D721Med (cell line): ENCODE measurements around the gene EEF1A2.

Experiments used
- DNase-seq: peaks from one replicate; pipeline ENCODE4 v3.0.0; 2011; ENCODE audit warnings: low spot score; ENCODE audit not compliant: insufficient read length
- FAIRE-seq: peaks from 2 replicates; lab custom pipeline; 2011; peaks lifted over from hg19 to GRCh38; lab: Jason Lieb, UNC
- TF ChIP-seq, protein P1 (sequence below): IDR thresholded peaks from 2 replicates; pipeline ENCODE4 v1.5.1; 2012; ENCODE audit warnings: mild to moderate bottlenecking, control low read depth; ENCODE audit not compliant: insufficient read depth; ENCODE audit errors: missing control alignments

The EEF1A2 gene

DNA sequence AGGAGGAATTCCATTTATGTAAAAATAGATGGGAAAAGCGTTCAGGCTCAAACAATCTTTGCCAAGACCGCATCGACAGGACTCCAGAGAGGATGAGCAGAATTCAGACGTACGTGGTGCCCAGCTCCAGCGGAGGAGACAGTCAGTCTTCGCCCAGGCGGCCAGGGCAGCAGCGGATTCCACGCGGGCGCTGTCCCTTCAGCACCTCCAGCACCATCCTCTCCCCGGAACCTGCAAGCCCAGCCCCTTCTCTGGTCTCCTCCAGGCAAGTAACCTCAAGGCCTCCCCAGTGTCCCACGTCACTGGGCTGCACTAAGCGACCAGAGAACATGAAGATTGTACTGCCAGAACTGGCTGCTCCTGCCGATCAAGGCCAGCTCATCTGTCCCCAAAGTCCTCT, 23.7 kb downstream of the EEF1A2 start:
- DNase-seq: no peak
- FAIRE-seq: no peak
- TF ChIP-seq, protein P1, sequence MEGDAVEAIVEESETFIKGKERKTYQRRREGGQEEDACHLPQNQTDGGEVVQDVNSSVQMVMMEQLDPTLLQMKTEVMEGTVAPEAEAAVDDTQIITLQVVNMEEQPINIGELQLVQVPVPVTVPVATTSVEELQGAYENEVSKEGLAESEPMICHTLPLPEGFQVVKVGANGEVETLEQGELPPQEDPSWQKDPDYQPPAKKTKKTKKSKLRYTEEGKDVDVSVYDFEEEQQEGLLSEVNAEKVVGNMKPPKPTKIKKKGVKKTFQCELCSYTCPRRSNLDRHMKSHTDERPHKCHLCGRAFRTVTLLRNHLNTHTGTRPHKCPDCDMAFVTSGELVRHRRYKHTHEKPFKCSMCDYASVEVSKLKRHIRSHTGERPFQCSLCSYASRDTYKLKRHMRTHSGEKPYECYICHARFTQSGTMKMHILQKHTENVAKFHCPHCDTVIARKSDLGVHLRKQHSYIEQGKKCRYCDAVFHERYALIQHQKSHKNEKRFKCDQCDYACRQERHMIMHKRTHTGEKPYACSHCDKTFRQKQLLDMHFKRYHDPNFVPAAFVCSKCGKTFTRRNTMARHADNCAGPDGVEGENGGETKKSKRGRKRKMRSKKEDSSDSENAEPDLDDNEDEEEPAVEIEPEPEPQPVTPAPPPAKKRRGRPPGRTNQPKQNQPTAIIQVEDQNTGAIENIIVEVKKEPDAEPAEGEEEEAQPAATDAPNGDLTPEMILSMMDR: no peak

DNA sequence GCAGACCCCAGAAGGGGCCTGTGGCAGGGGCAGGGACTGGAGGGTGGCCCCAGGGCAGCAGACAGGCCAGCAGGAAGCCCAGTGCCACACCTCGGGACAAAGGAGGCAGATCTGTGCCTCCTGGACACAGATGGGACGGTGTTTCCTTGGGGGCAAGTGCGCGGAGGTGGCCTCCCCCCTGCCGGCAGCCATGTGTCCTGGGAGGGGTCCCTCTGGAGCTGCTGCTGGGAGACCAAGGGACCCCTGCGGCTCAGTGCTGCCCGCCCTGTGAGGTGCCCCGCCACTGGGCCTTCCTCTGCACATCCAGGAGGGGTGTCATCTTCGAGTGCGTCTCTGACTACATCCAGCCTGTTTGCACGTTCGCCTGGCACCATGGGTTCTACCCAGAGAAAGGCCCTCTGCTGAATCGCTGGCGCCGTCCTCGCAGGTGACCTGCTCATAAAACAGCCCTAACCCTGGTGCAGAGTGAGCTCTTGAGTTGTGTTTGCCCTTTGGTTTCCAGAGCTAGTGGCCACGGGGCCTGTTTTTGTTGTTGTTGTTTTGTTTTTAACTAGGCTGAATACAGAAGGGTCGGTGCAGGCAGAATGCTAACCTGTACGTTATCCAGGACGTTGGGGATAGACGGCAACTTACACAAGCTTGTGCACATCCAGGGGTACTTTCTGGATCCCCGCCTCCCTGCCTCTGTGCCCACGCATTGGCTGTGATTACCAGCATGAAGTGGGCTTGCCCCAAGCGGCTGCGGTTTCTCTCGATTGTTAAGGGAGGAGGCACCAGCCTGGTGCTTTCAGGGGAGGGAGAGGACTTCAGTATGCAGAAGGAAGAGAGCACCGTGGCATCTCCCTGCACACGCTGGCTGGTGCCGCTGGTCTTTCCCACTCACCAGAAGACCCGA, 25.1 kb downstream of the EEF1A2 start:
- TF ChIP-seq, protein P1: no peak
- no peak for DNase-seq
- no peak for FAIRE-seq

DNA sequence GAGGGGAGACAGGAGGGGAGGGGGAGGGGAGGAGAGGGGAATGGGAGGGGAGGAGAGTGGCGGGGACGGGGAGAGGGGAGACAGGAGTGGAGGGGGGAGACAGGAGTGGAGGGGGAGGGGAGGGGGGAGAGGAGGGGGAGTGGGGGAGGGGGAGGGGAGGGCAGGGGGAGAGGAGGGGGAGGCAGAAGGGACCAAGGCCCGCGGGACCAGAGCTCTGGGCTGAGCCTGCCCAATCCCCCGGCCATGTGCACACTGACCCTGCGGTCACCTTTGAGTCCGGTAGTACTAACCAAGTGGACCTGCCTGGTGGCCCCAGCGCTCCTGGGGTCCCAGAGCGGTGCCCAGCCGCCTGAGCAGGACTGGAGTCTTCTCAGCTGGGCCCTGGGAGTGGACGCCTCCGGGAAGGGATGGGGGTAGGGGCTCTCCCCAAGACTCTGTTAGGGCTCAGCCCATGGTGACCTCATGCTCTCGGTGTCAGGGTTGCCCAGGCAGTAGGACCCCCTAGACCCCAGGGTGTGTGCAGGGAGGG, 26.0 kb downstream of the EEF1A2 start:
- FAIRE-seq (no peak), DNase-seq (no peak)
- TF ChIP-seq, protein P1: no peak

DNA sequence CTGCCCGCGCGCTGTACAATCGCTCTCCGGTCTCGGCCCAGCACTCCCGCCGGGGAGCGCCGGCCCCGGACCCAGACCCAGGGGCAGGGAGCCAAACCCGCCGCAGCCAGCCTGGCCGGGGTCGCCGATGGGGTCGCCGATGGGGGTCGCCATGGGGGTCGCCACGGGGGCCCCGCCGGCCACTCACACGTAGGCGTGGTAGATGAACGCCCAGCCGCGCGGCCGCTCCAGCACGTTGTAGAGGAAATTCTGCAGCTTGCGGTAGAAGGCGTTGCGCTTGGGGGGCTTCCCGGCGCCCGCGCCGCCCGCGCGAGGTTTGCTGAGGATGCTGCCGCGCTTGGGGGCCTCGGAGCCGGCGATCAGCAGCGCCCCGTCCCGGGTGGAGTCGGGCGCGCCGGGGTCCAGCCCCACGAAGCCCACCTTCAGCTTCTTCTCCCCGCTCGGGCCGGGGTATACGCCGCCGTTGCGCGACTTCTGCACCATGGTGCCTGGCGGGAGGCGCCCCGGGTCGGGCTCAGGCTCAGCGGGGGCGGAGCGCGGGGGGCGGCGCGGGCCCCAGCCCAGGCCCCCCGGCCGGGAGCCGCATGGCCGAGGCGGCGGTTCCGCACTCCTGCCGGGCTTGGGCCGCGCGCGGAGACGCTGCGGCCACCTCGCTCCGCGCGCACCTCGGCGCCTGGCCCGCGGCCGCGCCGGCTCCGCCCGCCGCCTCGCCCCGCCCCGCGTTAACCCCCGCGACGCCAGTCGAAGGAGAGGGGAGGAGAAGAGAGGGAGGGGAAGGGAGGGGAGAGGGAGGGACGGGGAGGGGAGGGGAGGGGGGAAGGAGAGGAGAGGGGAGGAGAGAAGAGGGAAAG, 26.7 kb downstream of the EEF1A2 start, which contains the start of gene KCNQ2:
Gene KCNQ2 (minus strand): TSS at position 675 of the 851 bp plus-strand sequence. CDS start 192 bp downstream, at position 483.
- TF ChIP-seq, protein P1: no peak
- FAIRE-seq (no peak), DNase-seq (peak; percentile 71)

DNA sequence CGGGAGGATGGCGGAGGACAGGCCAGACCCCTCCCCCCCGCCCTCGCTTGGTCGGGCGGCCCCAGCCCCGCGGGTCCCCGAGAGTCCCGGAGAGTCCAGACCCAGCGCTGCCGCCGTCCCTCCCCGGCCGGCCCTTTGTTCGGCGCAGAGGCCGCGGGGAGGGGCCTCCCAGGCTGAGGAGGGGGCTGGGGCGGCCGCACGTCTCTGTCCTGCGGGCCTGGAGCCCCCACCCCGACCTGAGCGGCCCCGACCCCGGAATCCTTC, 27.2 kb downstream of the EEF1A2 start:
- DNase-seq (no peak), FAIRE-seq (no peak)
- TF ChIP-seq, protein P1: no peak

DNA sequence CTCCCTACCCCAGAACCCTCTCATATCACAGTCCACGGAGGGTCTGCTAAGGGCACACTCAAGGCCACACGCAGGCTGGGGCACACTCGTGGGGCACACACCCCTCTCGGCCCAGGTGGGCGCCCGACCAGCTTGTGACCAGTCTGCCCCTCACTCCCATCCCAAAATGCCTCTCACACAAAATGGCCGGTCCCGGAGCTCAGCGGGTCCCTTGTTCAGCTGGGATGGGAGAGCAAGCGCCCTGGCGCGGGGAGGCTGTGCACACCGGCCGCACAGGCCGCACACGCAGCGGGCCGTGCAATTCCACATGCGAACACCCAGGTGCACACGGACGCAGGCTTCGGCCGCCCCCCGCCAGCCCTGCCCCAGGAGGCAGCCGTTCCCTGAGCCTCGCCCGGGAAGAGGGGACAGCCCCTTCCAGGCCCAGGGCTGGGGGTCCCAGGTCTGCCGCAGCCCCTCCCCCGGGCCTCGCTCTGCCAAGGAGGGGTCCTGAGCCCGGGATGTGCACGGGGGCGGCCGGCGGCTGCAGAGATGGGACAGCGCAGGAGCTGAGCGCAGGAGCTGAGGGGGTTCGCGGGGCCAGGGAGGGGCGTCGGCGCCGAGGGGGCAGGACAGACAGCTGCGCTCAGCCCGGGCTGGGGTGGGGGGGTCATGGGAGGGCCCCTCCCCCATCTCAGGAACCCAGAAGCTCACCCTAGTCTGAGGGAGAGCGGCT, 27.7 kb downstream of the EEF1A2 start:
- TF ChIP-seq, protein P1: no peak
- DNase-seq (no peak), FAIRE-seq (no peak)
